Measurements from ENCODE around the gene SAE1.
A peak's percentile ranks its signal among the peaks of the same experiment; 100 is the strongest.

The SAE1 gene

DNA sequence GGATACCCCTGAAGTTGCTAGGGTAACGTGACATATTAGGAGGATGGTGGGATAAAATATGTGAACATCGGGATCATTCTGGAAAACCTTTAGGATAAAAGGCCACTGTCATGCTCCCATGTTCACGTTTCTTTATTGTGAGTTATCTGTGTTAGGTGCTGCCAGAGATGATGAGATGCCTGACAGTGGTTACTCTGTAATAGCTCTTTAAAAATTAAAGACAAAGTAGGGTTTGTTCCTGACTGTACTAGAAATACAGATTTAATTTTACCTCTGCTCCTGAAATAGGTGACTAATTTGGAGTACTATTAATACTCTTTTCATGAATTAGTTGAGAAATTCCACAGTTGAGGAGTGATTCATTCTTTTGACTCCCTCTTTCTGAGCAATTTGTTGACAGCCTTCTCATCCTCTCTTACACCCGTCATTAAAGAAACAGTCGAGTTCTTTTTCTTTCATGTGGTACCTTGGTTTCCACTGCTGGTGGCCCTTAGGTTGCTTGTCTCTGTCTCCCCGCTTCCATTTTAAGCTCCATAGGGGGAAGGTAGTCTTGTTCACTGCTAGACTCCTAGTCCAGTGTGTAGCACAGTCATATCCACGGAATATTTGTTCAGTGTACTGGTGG lies 28.4 kb downstream of the SAE1 start:
- no peak for DNase-seq (ENCODE audit: low read depth, low spot score)

GRCh38 chr19:47161876-47162489 lies 31.3 kb downstream of the SAE1 start:
- DNase-seq (ENCODE audit: low read depth, low spot score) = no peak

- DNase-seq (ENCODE audit: low read depth, low spot score) = no peak
These were observed 37.4 kb downstream of the SAE1 start for GRCh38 chr19:47168065-47168464.

DNA sequence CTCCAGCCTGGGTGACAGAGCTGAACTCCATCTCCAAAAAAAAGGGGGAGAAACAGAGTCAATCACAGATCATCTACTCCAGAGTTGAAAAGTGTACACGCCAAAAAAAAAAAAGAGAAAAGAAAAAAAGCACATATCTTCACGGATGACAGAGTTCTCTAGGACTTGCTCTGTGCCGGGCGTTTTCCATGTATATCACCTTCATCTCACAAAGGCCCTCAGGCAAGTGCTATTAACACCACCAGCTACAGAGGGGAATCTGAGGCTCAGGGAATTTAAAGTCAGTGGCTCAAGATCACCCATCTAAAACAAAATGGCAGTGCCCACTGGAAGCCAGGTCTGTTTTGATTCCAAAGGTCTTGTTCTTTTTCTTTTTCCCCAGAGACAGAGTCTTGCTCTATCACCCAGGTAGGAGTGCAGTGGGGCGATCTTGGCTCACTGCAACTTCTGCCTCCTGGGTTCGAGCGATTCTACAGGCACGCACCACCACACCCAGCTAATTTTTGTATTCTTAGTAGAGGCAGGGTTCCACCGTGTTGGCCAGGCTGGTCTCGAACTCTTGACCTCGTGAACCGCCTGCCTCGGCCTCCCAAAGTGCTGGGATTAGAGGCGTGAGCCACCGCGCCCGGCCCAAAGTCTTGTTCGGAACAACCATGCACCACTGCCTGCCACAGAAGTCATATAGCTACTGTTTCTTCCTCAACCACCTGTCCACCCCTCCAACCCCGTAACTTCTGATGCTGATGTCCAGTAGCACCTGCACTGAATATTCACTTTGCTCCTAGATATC lies 42.2 kb downstream of the SAE1 start:
- DNase-seq (ENCODE audit: low read depth, low spot score) = no peak

- DNase-seq (ENCODE audit: low read depth, low spot score) = no peak
These were observed 45.5 kb downstream of the SAE1 start for GRCh38 chr19:47176071-47176626.

DNA sequence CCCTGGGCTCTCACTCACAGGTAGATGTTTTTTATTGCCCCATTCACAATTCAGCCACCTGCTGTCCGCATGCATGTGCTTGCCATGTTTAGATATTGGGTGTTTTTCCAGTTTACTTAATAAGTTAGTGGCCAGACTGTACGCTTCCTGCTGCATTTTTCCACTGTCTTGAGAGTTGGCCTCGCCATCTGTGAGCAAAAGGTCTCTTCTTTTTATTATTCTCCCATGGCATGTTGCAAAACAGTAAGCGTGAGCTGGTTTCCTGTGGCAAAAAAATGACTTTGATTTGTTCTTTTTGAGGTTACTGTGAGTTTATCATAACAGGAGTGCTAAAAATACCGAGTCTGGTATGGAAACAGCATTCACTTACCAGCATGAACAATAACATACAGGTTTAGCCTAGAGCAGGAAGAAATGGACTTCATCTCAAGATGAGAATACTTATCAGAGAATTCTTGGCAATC lies 46.0 kb downstream of the SAE1 start:
- peak; percentile 88 for DNase-seq (ENCODE audit: low read depth, low spot score)

DNA sequence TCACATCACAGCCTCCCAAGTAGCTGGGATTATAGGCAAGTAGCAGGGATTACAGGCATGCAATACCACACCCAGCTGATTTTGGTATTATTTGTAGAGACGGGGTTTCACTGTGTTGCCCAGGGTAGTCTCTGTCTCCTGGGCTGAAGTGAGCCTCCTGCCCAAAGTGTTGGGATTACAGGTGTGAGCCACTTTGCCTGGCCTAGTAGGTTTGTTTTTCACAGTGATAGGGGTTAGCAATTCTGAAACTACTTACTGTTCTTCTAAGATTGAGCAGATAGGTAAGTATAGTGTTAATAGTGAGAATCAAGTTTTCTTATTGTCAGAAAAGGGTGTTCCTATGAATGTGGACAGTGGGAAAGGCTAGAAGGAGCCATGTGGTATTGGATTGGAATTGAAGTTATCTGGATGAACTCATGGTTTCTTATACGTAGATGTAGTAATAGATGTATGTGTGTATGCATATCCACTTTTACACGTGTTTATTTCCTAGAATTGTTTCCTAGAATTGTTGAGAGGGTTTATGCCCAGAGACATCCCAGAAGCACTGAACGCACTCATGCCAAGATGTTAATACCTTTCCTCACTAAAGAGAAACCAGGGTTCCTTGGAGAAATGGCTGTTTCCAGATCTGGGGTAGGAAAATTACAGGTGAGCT lies 49.1 kb downstream of the SAE1 start:
- no peak for DNase-seq (ENCODE audit: low read depth, low spot score)

GRCh38 chr19:47183601-47184000 lies 53.0 kb downstream of the SAE1 start:
- no peak for DNase-seq (ENCODE audit: low read depth, low spot score)

DNA sequence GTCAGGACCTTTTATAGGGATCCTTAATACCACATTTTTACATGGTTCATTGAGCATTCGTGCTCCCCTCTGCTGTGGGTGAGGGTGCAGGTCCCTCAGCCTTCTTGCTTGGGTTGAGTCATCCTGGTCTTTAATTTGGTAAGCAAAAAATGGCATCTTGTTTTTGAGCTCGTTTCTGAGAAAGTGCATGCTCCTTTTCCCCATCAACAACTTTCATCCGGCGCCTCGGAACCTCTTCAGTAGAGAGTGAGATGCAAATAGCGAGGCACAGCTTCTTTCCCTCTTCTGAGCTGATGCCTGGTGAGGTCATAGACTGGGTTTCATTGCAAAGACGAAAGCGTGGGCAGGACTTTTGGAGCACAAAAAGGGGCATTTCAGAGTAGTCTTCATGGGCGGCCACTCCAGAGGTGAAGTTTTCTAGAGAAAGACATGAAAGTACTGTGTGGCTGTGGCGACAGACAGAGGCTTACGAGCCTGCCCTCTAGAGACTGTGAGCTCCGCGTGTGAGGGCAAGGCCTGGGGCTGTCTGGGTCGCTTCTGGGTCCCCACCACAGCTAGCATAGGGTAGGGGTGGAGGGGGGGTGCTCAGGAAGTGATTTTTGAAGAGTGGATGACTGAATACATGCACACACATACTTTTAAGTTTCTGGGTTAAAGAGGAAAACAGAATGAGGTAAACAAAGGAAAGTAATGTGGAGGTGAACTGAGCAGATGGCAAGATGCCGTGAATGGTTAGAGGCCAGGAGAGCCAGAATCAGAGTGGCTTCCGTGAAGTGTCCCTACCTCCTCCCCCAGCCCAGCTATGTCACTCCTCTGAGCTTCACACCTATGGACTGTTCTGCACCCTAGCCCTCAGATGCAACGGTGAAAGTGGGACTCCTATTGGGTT lies 56.1 kb downstream of the SAE1 start:
- DNase-seq (ENCODE audit: low read depth, low spot score) = no peak

DNA sequence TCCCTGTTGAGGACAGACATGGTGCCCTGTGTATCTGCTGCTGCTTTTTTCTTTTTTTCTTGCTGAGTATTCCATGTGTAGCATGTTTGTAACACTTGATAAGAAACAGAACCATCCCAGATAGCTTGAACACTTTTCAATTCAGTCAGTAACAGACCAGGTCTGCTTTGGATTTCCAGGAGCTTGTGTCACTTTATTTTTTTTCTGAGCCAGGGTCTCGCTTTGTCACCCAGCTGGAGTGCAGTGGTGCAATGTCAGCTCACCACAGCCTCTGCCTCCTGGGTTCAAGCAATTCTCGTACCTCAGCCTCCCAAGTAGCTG lies 56.7 kb downstream of the SAE1 start:
- DNase-seq (ENCODE audit: low read depth, low spot score) = no peak

GRCh38 chr19:47187797-47188196 lies 57.2 kb downstream of the SAE1 start:
- DNase-seq (ENCODE audit: low read depth, low spot score) = no peak

DNA sequence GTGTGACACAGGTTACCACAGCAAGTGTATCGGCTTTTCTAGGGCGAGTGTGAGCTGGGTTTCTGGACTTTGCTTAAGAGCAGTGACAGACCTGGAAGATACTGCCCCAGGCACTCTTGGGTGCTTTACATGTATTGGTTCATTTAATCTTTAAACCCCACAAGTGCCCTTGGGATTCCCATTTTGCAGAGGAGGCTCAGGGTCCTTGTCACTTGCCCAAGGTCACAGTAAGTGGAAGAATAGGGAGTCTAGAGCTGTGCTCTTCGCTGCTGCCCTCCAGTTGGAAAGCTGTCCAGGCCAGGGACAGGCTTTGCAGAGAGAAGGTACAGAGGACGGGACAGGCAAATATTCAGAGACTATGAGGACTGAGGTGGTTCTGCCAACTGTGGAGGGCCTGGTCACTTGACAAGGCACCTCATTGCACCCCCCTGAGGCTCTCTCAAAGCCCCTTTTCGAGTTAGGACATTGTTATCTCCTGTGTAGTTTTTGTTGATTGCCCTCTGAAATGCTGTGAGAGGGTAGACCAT lies 57.9 kb downstream of the SAE1 start:
- no peak for DNase-seq (ENCODE audit: low read depth, low spot score)

DNA sequence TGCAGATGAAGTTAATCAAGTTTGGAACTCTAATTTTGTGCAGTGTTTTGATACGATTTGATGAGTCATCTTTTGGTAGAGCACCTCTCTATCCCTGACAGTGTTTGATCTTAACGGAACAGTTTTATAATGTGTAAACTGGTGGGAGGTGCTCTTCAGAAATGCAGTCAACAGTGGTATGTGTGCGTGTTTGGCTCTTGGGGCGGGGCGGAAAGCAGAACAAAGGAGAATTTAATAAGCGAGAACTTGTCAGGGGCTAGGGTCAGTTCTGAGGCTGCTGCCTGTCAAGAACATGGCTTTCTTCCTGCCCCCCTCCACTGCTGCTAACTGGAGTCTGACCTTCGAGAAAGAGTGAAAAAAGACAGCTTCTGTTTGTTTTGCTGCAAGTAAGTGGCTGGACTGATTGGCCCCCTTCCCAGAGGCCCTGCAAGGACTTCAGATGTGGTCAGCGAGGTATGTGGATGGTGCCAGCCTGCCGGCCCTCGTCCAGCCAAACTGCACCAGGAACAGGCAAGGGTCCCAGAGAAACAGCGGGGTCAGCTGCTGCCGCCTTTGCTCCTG lies 59.6 kb downstream of the SAE1 start:
- no peak for DNase-seq (ENCODE audit: low read depth, low spot score)

- DNase-seq (ENCODE audit: low read depth, low spot score) = no peak
These were observed 64.8 kb downstream of the SAE1 start for GRCh38 chr19:47195434-47195833.

- DNase-seq (ENCODE audit: low read depth, low spot score) = no peak
These were observed 66.5 kb downstream of the SAE1 start for GRCh38 chr19:47197141-47197540.

GRCh38 chr19:47200530-47200929 lies 69.9 kb downstream of the SAE1 start:
- DNase-seq (ENCODE audit: low read depth, low spot score) = no peak

- DNase-seq (ENCODE audit: low read depth, low spot score) = no peak
These were observed 72.6 kb downstream of the SAE1 start for GRCh38 chr19:47203254-47203653.

- no peak for DNase-seq (ENCODE audit: low read depth, low spot score)
These were observed 78.9 kb downstream of the SAE1 start for GRCh38 chr19:47209319-47210179.

DNA sequence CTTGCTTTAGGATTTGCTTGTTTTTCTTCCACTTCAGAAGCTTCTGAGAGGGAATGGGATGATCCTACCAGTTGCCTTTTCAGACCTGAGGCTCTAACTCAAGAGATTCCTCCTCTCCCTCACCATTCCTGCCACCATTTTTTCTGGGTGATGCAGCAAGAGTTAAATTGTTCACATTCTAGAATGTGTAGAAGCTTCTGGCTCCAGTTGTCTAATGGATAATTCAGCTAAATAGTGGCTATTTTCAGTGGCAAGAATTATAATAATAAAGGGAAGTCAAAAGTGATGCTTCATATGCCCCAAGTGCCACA lies 79.5 kb downstream of the SAE1 start:
- no peak for DNase-seq (ENCODE audit: low read depth, low spot score)
